ENCODE results near the gene REPIN1.

REPIN1 gene

DNA sequence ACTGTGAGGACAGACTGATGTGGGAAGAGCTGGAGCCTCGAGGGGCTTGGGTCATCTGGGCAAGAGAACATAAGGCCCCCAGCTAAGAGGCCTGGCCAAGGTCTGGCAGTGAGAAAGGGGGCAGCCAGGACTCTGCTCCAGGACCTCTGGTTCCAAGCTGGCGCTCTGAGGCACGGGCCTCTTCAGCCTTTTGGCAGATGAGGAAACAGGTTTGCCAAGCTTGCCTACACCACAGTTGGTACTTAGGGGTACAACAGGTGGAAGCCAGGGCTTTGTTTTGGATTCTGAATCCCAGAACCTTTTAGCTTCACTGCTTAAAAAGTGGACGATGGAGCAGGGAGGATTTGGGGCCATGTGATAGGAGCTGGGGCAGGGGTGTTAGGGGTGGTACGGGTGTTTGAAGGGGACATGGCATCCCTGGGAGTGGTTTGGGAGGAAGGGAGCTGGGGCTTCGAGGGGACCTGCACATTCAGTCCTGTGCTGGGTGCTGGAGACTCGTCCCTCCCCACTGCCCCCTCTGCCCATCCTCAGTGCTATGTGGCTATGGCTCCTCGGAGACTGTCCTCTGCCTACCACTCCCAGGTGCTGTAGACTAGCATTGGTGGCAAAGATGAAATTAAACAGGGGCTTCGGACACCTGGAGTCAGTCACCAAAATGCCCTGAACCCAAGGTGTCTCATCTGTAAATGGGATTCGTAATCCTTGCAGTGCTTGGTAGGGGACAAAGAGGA is 40.8 kb downstream of the REPIN1 start:
- no peak for DNase-seq (ENCODE audit: low read depth)
- no peak overlapping the region for H3K4me3 ChIP-seq (ENCODE audit: low read depth, low read length)
- TF ChIP-seq, protein P1, sequence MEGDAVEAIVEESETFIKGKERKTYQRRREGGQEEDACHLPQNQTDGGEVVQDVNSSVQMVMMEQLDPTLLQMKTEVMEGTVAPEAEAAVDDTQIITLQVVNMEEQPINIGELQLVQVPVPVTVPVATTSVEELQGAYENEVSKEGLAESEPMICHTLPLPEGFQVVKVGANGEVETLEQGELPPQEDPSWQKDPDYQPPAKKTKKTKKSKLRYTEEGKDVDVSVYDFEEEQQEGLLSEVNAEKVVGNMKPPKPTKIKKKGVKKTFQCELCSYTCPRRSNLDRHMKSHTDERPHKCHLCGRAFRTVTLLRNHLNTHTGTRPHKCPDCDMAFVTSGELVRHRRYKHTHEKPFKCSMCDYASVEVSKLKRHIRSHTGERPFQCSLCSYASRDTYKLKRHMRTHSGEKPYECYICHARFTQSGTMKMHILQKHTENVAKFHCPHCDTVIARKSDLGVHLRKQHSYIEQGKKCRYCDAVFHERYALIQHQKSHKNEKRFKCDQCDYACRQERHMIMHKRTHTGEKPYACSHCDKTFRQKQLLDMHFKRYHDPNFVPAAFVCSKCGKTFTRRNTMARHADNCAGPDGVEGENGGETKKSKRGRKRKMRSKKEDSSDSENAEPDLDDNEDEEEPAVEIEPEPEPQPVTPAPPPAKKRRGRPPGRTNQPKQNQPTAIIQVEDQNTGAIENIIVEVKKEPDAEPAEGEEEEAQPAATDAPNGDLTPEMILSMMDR (IDR thresholded peaks at IDR 0.05; ENCODE audit: low read depth, low read length, missing control alignments) = no peak

DNA sequence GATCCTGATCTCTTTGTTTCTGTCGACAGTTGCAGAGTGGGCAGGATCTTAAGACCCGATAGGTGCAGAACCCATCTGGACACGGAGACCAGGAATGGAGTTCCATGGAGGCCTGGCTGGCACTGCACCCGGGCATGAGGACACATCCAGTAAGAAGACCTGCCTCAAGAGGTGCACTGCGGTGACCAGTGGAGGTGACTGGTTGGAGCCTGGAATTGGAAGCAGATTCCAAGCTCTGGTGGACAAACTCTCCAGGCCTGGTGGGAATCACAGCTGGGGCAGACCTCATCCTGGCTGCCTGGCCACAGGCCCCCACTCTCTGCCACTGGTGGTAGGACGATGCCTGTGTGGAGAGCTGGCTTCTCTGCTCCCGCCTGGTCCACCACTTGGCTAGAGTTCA is 41.5 kb downstream of the REPIN1 start:
- DNase-seq (ENCODE audit: low read depth) = no peak
- no peak overlapping the region for H3K4me3 ChIP-seq (ENCODE audit: low read depth, low read length)
- TF ChIP-seq, protein P1 (IDR thresholded peaks at IDR 0.05; ENCODE audit: low read depth, low read length, missing control alignments) = no peak

DNA sequence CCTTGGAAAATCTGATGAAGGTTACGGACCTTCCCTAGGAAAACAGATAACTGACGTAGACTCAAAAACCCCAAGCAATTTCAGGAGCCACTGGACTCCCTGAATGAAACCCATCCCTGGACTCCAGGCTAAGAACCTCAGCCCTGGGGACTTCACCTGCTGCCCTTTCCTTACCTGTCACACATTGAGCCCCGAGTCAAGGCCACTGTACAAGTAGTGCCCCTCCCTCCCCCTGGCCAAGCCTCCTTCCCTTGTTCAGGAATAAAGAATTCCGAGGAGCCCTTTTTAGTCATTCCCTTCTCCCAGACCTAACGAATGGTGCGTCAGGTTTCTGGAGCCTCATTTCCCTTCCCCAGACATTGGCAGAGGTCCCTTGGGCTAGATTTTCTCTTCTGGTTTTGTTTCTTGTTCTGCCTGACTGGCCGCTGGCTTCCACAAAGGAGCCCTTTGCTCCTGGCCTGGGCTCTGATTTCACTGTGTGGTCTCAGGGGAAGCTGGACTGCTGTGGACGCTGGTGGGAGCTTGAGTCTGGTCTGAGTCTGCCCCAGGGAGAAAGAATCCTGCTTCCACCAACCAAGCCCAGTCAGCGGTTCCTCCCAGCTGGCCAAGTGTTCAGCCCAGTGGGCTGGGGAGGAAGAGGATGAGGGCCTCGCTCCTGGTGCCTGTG is 42.2 kb downstream of the REPIN1 start:
- no peak for DNase-seq (ENCODE audit: low read depth)
- TF ChIP-seq, protein P1 (IDR thresholded peaks at IDR 0.05; ENCODE audit: low read depth, low read length, missing control alignments) = no peak
- no peak overlapping the region for H3K4me3 ChIP-seq (ENCODE audit: low read depth, low read length)

DNA sequence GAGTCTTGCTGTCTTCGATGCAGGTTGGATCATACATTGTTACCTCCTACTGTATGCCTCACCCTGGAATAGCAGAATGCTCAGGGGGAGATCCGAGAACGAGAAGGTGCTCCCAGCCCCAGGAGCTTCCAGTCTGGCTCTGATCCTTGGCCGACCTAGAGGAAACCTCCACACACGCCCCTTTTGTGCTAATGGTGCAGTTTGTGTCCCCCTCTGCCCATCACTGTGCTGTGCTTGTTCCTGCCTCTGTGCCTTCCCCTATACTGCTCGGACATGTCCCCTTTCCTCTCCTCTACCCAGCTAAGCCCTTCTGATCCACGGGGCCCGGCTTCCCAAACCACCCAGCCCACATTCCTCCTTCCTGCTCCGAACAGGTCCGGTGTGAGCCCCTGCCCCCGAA is 43.0 kb downstream of the REPIN1 start:
- no peak for DNase-seq (ENCODE audit: low read depth)
- TF ChIP-seq, protein P1 (IDR thresholded peaks at IDR 0.05; ENCODE audit: low read depth, low read length, missing control alignments) = no peak
- no peak overlapping the region for H3K4me3 ChIP-seq (ENCODE audit: low read depth, low read length)

DNA sequence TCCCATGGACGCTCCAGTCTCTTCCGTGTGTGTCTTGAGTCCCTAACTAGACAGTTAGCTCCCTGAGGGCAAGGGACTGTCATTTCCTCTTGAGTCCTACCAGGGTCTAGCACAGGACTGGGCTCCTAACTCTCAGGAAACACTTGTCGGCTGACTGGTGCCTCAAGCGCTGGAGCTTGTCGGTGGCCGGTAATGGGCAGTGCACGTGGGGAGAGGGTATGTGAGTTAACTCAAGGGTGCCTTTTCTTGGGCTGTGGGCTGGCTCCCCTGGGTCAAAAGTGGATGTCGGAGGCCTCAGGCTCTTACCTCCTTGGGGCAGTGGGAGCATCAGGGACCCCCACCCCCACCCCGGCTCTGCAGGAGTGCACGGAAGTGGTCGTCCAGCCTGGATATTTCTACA is 43.4 kb downstream of the REPIN1 start:
- DNase-seq (ENCODE audit: low read depth) = no peak
- TF ChIP-seq, protein P1 (IDR thresholded peaks at IDR 0.05; ENCODE audit: low read depth, low read length, missing control alignments) = no peak
- no peak overlapping the region for H3K4me3 ChIP-seq (ENCODE audit: low read depth, low read length)

DNA sequence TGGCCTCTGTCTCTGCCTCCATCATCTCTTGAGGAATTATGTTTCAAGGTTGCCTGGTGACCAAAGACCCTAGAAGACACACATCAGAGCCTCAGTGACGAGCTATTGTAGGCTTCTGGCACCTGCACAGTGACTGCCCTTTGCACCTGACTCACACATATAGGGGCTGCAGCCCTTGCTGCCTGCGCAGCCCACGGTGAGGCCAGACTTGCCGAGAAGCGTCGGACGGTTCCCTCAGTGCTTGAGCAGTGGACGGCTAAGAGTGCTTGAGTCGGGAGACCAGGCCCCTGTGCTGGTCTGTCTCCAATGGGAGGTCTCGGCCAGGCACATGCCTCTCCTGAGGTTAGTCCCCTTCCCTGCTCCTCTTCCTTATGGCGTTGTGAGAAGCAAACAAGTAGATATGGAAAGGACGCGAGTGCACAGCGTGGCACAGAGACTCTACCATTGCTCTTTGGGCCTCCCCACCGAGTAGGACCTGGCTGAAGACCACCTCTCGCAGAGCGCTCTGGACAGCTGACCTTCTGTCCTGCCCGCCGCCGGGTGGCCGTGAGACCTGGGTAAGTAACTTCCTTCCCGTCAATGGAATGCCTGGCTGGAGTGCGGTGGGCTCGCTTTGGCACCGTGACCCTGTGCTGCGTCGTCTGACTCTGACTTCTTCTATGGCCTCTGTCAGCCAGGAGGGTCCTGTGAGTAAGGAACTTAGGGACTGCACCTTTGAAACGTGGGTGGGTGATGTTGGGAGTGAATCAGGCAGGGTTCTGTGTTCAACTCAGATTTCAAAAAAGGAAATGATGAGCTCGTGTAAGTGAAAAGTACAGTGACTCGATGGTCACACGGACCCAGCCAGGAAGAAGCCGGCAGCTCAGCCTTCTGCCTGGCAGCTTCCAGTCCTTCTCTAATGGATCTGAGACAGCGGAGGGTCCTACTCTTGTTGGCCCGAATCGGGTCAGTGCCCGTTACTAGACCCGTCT is 44.2 kb downstream of the REPIN1 start:
- no peak overlapping the region for H3K4me3 ChIP-seq (ENCODE audit: low read depth, low read length)
- TF ChIP-seq, protein P1 (IDR thresholded peaks at IDR 0.05; ENCODE audit: low read depth, low read length, missing control alignments) = no peak
- DNase-seq (ENCODE audit: low read depth) = no peak

Measured in GM12864 (cell line).